Activated CD4-positive, CD25-positive, alpha-beta regulatory T cell treated with anti-CD3 and anti-CD28 coated beads, Interleukin-2, amount 50 U/mL, for 16 hours (primary cell): ENCODE results near the gene PIGR.

Experiments used
- DNase-seq: peaks from one replicate; pipeline ENCODE4 v3.0.0-alpha.2; 2020; ENCODE audit warnings: low read depth, low spot score

Gene PIGR

GRCh38 chr1:206946261-206946660 is at the start of gene PIGR:
TSS of gene PIGR (minus strand) at chr1:206946466. CDS start at chr1:206940531, 5,935 bp downstream.
- no peak for DNase-seq

GRCh38 chr1:206992790-206993189 is 46.5 kb upstream of the PIGR start:
- DNase-seq: no peak

- DNase-seq: no peak
These were observed 41.6 kb upstream of the PIGR start for GRCh38 chr1:206987873-206988272.

- DNase-seq: no peak
These were observed 40.6 kb upstream of the PIGR start for GRCh38 chr1:206986885-206987284.

- DNase-seq: no peak
These were observed 40.1 kb upstream of the PIGR start for GRCh38 chr1:206986402-206986801.

GRCh38 chr1:206985162-206985749 is 39.0 kb upstream of the PIGR start:
- no peak for DNase-seq

GRCh38 chr1:206982216-206982615 is 36.0 kb upstream of the PIGR start:
- peak; percentile 32 for DNase-seq

- DNase-seq: no peak
These were observed 33.2 kb upstream of the PIGR start for GRCh38 chr1:206979379-206980043.

- no peak for DNase-seq
These were observed 32.0 kb upstream of the PIGR start for GRCh38 chr1:206978259-206978658.

GRCh38 chr1:206975306-206975705 is 29.0 kb upstream of the PIGR start:
- DNase-seq: no peak

GRCh38 chr1:206974140-206974539 is 27.9 kb upstream of the PIGR start:
- DNase-seq: no peak

GRCh38 chr1:206972728-206973127 is 26.5 kb upstream of the PIGR start:
- DNase-seq: no peak

- no peak for DNase-seq
These were observed 24.9 kb upstream of the PIGR start for GRCh38 chr1:206971029-206971655.

- DNase-seq: no peak
These were observed 24.2 kb upstream of the PIGR start, which contains the start of gene FCAMR for GRCh38 chr1:206970446-206970845. TSS of gene FCAMR (minus strand) at chr1:206970460. CDS start at chr1:206970125, 335 bp downstream.

GRCh38 chr1:206969090-206969489 is 22.8 kb upstream of the PIGR start:
- no peak for DNase-seq

- no peak for DNase-seq
These were observed 21.0 kb upstream of the PIGR start for GRCh38 chr1:206967096-206967849.

GRCh38 chr1:206965781-206966180 is 19.5 kb upstream of the PIGR start:
- no peak for DNase-seq

GRCh38 chr1:206963740-206964139 is 17.5 kb upstream of the PIGR start:
- no peak for DNase-seq

GRCh38 chr1:206963119-206963712 is 16.9 kb upstream of the PIGR start:
- no peak for DNase-seq

GRCh38 chr1:206962272-206962671 is 16.0 kb upstream of the PIGR start:
- no peak for DNase-seq

GRCh38 chr1:206961668-206962067 is 15.4 kb upstream of the PIGR start:
- no peak for DNase-seq
